ENCODE results near the gene JMJD4.

GRCh38 chr1:227764019-227764391, 28.9 kb upstream of the JMJD4 start:
- TF ChIP-seq CTCF (IDR thresholded peaks at IDR 0.05; ENCODE audit: borderline replicate concordance, extremely low read depth, low read length, poor library complexity, severe bottlenecking), result no peak
- TF ChIP-seq EZH2 (IDR thresholded peaks at IDR 0.05; ENCODE audit: borderline replicate concordance, low read depth, low read length, severe bottlenecking), result no peak

Data from DND-41 (cell line).